HG03457 (cell line): ENCODE data around the gene COX10.
"Not testable (repeated sequence)": the region's sequence is repeated elsewhere in the genome, so short reads cannot be mapped to it uniquely, and the experiment has no call there.

ENCODE experiments used
- ATAC-seq: cut with Tn5 transposase; IDR thresholded peaks from one replicate; pipeline ENCODE4 v1.9.1; 2021; ENCODE audit warnings: moderate number of reproducible peaks; ENCODE audit not compliant: unreplicated experiment

The COX10 gene

DNA sequence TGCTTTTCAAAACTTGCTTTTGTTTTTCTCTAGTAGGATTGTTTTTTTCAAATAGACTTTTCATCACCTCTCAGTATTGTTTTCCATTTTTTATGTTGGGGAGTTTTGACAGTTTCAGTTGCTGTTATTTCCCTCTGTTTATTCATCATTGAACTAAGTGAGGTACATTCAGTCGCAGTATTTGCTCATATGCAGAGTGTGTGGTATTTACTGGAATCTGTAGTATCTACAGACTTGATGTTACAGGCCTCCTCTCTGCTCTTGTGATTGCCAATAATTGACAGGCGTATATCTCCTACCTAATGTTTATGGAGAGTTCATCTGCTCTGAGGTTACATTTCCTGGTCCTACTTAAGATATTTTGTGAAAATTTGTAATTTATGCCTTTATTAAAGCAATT lies 49.6 kb downstream of the COX10 start:
- peak; percentile 53 for ATAC-seq

DNA sequence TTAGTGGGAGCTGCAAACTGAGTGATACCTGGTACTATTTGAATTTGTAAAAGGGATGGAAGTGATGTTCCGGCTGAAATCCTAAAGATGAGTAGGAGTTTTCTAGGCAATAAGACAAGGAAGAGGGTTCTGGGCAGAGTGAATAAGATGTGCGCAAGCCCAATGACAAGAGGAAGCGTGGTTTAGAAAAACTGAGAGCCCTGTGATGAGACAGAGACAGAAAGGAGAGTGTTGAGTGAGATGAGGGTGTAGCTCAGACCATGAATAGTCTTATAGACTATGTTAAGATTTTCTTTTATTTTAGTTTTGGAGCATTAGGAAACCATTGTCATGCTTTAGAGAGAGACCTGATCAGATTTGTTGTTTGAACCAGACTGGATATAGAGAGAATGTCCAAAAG lies 50.2 kb downstream of the COX10 start:
- no peak for ATAC-seq

DNA sequence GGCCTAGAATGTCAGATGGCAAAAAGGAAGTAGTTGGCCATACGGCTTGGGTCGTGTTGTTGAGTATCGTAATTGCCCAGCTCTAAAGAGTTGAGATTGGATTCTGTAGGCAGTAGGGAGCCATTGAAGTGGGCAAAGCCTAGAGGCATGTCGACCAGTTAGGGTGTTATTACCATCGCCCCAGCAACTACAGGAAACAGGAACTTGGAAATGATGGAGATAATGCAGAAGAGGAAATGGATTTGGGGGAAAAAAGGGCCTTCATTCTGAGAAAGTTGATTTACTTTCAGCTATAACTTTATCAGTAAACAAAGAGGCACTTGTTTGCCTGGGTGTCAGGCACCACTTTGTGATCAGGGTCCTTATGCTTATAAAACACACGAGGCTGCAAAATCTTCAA lies 52.6 kb downstream of the COX10 start:
- no peak for ATAC-seq

DNA sequence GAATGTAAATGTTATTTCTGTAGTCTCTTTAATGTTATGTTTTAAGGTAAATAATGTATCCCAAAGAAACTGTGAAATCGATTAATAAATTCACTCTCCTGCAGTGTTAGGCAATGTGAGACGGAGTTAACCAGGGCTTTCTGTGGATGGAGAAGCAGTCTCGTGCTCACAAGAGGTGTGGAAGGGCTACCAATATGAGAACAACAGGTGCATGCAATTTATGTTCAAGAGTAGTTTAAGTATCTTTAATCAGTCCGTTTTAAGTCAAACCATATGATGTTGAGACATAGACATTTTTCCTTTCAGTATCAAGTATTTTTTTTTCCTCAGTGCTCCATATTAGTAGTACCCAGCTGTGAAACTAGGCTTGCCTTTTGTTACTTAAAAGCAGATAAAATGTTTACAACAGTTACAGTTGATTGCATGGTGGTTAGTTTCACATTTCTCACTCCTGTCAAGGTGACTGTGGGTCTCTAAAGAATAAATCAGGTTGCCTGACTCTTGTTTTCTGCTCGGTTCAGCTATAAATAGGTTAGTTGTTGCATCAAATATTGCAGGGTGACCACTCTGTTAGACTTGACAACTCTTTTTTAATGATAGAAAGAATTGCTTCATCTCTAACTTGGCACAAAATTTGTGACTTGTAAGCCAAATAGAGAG lies 54.4 kb downstream of the COX10 start:
- ATAC-seq, result no peak

DNA sequence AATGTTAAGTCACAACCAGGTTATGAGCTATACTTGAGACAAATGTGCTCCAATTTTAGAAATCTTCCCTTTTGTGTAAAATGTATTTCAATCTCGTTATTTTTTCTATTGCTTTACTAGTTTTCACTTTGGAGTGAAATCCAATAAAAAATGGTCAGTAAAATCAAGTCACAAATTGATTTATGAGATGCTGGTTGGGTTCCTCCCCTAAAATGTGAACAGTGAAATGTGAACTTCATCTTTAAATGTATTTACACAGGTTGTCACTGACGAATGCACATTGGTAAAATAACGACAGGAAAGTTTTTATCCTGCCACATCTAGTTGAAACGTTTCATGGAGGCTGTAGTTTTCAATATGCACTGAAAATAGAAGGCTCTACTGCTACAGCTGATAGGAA lies 55.5 kb downstream of the COX10 start:
- no peak for ATAC-seq

DNA sequence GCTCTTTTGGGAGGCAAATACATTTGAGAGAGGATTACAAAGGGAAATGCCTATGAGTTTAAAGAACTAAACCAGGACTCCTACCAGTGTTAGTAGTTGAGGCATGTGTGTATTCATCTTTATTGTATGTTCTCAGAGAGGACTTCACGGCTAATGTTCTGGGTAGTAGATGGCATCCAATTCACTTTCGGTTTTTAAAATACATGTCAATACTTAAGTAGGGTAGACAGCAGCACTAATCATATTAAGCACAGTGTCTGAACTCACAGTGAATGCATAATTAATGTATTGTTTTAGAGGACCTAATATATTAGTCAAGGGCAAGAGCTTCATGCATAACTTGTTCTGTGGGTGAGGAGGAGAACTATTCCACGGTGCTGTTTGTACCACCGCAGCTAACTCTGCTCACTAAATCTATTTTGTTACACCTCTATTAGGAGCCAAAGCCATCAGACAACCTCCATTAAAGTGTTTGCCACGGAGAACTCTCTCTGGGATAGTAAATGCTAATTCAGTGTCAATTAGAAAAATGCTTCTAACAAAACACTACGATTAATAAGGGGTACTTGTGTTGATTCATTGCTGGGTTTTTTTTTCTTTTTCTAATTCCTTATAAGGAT lies 56.3 kb downstream of the COX10 start:
- ATAC-seq, result no peak

DNA sequence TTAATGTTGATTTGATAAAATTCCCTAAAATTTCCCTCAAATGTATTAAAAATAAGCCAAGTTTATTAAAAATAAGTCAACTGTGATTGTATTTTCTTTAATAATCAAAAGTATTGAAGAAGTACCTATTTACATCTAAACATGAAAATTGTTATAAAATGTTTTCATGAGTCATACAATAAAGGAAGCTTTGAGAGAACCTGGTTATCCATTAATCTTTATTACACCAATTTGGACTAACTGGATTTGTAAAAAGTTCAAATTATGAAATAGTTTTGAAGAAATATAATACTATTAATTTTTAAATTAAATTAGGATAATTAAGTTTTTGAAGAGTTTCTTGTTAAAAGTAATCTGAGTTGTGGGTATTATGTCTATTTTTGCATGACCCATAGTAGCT lies 63.8 kb downstream of the COX10 start:
- ATAC-seq, result no peak

DNA sequence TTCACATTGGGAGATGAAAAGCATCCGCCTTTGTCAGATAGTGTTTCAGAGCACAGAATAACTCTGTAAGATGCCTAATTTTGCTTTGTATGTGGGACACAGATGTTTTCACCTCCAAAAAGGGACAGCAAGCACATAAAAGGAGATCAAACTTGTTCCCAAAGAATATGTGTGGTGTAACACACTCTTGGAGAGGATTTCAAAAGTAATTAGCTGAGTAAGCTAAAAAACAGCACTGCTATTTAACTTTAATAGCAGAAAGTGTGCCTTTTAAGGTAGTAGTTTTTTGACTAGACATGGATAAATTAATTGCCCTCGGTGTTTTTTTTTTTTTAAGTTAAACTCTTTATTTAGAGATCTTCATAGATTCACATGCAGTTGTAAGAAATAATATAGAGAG lies 65.2 kb downstream of the COX10 start:
- no peak for ATAC-seq

DNA sequence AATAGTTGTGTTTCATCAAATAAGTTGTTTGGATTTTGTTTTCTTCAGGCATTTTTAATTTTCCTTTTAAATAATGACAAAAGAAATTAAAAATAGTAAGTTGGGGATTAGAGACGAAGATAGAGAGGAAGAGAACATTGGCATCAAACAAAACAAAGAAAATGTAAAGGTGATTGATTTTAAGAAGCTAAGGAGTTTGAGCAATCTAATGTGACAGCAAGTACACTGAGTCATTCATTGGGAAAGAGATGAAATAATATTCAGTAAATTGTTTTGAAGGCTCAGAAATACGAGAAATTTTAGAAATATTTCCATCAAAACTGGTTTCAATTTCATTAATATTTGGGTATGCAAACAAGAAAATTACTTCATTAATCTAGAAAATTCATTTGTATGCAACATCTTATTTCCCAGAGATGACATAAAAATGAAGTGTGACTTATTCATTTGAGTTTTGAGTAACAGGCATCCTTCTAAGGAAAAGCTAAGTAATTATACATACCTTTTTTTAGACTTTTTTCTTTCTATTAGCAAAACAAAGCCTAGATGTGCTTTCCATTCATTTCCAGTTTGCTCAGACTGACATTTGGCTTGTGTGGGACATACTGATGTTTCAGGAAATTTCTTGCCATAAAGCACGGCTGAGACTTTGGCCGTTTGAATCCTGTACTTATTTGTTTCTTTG lies 66.7 kb downstream of the COX10 start:
- ATAC-seq, result no peak

DNA sequence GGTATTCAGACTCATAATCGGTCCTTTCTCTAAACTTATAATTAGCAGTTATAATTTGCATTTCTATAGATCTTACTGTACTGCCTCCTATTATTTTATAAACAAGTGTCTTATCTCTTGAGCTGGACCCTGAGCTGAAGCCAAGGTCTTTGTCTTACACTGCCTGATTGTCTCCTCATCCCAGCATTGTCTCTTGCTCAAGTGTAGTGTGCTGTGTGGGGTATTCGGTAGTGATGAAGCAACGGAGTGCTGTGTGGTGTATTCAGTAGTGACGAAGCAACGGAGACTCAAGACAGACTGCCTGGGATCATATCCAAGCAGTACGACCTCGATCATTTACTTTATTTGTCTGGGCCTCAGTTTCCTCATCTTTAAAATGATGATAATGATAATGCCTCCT lies 69.3 kb downstream of the COX10 start:
- ATAC-seq, result no peak

DNA sequence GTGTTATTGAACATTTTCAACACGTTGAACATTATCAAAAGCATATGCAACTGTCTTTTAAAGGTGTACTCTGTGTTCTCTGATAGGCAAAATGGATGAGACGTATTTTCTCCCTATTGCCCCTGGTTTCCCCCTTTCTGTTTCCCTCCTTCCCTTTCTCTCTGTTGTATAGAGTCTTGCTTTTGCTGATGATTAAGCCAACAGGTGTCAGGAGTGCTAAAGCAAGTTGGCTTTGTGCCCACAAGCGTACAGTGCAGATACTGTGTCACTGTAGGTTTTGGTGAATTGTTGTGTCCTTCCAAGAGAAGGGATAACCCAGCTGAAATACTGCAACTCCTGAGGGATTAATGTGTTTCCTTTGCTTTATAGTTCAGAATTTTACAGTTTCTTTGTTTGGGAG lies 74.4 kb downstream of the COX10 start:
- no peak for ATAC-seq

DNA sequence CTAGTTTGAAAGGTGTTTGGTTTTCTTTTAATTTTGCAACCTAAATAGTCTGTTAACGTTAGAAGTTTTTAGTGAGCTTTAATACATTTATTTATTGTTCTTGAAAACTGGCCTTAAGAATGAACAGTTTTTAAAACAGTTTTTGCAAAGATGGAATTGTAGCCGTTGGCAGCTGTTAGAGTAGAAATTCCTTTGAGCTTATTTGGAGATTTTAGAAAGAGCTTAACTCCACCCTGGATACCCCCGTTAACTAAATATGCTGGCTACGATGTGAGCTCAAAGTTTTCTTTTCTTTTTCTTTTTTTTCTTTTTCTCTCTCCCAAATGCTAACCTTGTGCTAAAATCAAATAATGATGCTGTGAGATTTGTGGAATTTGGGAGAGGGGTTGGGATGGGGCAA lies 75.2 kb downstream of the COX10 start:
- no peak for ATAC-seq

DNA sequence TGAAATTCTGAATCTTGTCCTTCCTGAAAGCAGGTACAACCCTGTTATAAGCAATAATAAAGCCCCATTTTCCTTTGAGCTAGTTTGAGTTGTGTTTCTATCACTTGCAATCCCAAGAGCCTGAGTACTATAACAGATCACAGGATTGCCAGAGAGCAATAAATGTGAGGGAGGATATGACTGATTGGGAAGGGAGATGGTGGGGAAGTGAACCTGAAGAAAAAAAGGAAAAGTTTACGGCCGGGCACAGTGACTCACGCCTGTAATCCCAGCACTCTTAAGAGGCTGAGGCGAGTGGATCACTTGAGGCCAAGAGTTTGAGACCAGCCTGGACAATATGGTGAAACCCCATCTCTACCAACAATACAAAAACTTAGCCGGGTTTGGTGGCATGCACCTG lies 80.4 kb downstream of the COX10 start:
- ATAC-seq, result no peak

DNA sequence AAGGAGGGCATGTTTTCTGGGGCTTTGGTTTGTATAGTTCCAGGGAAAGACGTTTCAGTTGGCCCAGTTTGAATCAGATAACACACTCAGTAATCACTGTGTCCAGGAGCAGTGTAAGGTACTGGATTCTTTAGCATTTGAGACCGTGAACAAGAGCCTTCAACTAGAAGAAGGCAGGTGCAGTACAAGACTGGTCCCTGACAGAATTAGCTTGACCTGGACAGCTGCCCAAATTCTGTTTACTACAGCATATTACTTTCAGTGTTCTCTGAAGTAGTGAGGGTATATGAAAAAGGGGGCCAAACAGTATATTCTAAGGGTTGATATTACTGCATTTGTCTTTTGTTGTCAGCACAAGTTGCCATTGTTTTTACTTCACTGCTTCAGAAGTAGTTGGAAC lies 81.3 kb downstream of the COX10 start:
- no peak for ATAC-seq

DNA sequence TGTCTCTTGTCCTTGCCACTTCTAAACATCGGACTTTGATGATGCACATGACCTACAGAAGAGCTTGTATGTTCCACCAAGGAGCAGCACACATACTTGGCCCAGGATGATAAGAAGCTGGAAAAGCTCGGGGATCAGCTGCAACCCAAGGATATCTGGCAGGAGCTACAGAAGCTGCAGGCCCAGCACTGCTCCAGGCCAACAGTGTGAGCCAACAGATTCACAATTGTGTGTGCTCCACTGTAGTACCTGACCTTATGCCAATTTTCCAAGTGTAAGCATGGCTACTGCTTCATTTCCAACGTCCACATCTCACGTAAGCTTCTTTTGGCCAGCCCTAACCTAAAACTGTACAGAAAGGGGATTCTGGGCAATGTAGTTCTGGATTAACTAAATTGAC lies 83.4 kb downstream of the COX10 start:
- ATAC-seq, result no peak

DNA sequence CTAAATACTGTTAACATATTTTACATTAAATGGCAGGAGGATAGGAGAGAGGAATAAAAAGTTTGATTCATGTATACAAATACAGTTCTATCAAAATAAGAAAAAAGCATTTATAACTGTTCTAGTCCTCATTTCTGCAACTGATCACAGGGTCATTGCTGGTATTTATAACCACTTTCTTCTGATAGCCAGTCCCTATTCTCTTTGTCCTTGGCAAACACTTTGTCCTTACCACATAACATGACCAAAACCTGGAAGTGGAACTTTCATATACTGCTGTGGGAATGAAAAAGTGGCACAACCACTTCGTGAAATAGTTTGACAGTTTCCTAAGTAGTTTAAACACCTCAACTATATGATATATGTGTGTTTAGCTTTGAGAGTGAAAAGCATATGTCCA lies 84.1 kb downstream of the COX10 start:
- ATAC-seq, result no peak

DNA sequence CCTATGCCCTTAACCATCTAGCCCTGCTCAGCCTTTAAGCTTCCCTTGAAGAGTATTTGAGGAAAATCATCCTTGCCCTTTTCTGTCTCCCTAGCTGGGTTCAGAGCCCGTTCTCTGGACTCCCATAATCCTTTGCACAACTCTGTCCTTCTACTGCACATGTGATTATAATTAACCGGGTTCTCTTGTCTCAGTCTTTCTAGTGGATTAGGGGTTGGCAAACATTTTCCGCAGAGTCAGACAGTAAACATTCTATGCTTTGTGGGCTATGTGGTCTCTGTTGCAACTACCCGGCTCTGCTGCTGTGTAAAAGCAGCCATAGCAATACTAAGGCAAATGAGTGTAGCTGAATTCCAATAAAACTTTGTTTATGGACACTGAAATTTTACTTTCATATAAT lies 87.4 kb downstream of the COX10 start:
- no peak for ATAC-seq

DNA sequence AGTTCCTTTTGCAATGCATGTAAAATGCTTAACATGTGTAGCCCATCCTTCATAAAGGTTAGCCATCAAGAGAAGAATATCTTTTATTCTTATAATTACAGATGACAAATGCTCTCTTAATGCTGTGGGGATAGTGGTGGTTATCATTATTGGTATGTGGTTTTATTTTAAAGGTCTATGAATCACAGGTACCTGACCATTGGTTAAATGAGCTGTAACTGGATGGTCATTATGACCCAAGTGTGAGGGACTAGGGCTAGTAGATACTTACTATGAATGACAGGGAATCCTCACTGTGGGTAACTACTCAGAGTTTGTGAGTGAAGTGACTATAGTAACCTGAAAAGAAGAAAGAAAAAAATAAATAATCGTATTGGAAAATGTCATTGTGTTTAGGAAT lies 88.5 kb downstream of the COX10 start:
- ATAC-seq, result no peak

DNA sequence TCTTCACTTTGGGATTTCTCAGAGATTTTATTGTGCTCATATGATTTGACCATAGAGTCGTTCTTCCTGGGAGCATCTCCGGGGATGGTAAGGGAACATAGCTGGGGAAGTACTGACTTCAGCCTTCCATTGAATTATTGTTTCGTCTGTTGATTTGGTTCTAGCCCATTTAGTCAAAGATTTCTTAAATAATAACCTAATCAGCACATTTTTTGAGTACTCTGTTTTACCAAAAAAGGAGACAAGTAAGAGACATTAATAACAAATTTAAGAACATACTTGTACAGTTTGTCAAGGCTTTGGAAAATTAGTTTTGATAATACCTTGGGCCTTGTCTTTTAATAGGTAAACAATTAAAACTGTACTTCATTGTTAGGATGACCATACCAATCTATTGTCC lies 89.4 kb downstream of the COX10 start:
- no peak for ATAC-seq

DNA sequence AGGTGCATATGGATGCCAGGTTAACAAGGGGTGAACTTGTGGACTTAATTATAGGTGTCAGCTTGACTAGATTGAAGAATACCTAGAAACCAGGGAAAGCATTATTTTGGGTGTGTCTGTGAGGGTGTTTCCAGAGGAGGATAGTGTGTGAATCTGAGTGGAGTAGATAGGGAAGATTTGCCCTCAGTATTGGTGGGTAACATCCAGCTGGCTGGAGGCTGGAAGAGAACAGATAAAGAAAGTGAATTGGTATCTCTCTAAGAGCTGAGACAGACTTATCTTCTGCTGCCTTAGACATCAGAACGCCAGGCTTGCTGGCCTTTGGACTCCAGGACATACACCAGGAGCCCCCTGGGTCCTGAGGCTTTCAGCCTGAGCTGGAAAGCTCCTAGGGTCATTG lies 92.1 kb downstream of the COX10 start:
- no peak for ATAC-seq

DNA sequence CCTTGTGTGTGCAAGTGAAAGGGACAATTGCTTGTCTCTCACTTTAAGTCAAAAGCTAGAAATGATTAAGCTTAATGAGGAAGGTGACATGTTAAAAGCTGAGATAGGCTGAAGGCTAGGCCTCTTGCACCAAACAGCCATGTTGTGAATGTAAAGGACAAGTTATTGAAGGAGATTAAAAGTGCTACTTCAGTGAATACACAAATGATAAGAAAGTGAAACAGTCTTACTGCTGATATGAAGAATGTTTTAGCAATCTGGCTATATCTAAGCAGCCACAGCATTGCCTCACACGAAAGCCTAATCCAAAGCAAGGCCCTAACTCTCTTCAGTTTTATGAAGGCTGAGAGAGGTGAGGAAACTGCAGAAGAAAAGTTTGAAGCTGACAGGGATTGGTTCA lies 96.3 kb downstream of the COX10 start:
- ATAC-seq, result no peak

DNA sequence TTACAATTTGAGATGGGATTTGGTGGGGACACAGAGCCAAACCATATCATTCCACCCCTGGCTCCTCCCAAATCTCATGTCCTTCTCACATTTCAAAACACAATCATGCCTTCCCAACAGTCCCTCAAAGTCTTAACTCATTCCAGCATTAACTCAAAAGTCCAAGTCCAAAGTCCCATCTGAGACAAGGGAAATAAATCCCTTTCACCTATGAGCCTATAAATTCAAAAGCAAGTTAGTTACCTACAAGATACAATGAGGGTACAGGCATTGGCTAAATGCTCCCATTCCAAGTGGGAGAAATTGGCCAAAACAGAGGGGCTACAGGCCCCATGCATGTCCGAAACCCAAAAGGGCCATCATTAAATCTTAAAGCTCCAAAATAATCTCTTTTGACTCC lies 98.5 kb downstream of the COX10 start:
- not testable (repeated sequence) for ATAC-seq

DNA sequence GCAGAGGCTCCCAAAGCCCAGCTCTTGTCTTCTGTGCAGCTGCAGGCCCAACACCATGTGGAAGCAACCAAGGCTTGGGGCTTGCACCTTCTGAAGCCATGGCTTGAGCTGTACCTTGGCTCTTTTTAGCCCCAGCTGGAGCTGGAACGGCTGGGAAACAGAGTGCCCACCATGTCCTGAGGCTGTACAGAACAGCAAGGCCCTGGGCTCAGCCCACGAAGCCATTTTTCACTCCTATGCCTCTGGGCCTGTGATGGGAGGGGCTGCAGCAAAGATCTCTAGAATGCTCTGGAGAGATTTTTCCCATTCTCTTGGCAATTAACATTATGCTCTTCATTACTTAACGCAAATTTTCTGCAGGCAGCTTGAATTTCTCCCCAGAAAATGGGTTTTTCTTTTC lies 99.3 kb downstream of the COX10 start:
- ATAC-seq, result no peak
